ENCODE results near the gene DISC1.
"Not testable (repeated sequence)": the region's sequence is repeated elsewhere in the genome, so short reads cannot be mapped to it uniquely, and the experiment has no call there.

Gene DISC1

GRCh38 chr1:231643071-231643934 lies 16.7 kb downstream of the DISC1 start:
- TF ChIP-seq, protein P1, sequence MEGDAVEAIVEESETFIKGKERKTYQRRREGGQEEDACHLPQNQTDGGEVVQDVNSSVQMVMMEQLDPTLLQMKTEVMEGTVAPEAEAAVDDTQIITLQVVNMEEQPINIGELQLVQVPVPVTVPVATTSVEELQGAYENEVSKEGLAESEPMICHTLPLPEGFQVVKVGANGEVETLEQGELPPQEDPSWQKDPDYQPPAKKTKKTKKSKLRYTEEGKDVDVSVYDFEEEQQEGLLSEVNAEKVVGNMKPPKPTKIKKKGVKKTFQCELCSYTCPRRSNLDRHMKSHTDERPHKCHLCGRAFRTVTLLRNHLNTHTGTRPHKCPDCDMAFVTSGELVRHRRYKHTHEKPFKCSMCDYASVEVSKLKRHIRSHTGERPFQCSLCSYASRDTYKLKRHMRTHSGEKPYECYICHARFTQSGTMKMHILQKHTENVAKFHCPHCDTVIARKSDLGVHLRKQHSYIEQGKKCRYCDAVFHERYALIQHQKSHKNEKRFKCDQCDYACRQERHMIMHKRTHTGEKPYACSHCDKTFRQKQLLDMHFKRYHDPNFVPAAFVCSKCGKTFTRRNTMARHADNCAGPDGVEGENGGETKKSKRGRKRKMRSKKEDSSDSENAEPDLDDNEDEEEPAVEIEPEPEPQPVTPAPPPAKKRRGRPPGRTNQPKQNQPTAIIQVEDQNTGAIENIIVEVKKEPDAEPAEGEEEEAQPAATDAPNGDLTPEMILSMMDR (IDR thresholded peaks at IDR 0.05; ENCODE audit: low read depth, low read length): no peak
- no peak for DNase-seq (ENCODE audit: low read depth in 2 of 2)
- H3K4me3 ChIP-seq (replicated peaks in 1 of 2; ENCODE audit: low read depth in 2 of 2, low read length in 2 of 2): no peak overlapping the region

DNA sequence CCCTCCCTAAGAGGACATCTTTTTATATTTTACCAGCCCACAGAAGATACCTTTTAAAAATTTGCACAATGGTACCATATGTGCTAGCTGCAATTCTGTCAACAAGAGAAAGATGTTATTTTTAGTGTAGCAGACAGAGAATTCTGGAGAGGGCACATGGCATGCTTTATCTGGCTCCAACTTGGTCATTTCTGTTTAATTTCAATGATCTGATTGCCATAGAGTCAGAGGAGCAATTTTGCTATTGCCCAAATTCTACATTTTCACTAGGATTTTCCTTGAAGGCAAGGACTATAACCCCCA lies 17.3 kb downstream of the DISC1 start:
- no peak overlapping the region for H3K4me3 ChIP-seq (replicated peaks in 1 of 2; ENCODE audit: low read depth in 2 of 2, low read length in 2 of 2)

GRCh38 chr1:231645634-231646033 lies 19.0 kb downstream of the DISC1 start:
- not testable (repeated sequence) for DNase-seq (ENCODE audit: low read depth in 2 of 2); H3K4me3 ChIP-seq (replicated peaks in 1 of 2; ENCODE audit: low read depth in 2 of 2, low read length in 2 of 2)

More for the DNA sequence above, 17.3 kb downstream of the DISC1 start:
- TF ChIP-seq, protein P1 (IDR thresholded peaks at IDR 0.05; ENCODE audit: low read depth, low read length): no peak
- DNase-seq (ENCODE audit: low read depth in 2 of 2): no peak

- not testable (repeated sequence) for DNase-seq (ENCODE audit: low read depth in 2 of 2); H3K4me3 ChIP-seq (replicated peaks in 1 of 2; ENCODE audit: low read depth in 2 of 2, low read length in 2 of 2)
These were observed 19.6 kb downstream of the DISC1 start for GRCh38 chr1:231646165-231646564.

- not testable (repeated sequence) for H3K4me3 ChIP-seq (replicated peaks in 1 of 2; ENCODE audit: low read depth in 2 of 2, low read length in 2 of 2); DNase-seq (ENCODE audit: low read depth in 2 of 2)
These were observed 25.2 kb downstream of the DISC1 start for GRCh38 chr1:231651621-231652260.

DNA sequence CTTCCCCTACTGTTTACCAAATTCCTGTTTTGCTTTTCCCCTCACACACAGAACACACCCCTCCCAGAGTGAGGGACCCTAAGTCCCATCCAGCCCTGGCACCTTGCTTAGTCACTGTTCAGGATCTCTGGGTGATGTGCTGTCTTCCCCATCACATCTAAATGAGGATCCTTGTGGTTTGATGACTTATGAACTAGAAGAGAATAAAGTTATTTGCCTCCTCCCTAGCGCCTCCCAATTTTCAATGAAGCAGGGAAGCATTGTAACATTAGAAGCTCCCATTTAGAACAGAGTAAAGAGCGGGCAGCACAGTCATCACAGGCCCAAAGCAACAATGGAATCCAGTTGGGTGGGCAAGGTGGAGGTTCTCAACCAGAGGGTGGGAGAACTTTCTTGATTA lies 27.0 kb downstream of the DISC1 start:
- H3K4me3 ChIP-seq (replicated peaks in 1 of 2; ENCODE audit: low read depth in 2 of 2, low read length in 2 of 2): no peak overlapping the region
- no peak for DNase-seq (ENCODE audit: low read depth in 2 of 2)
- TF ChIP-seq, protein P1 (IDR thresholded peaks at IDR 0.05; ENCODE audit: low read depth, low read length): no peak

- no peak for DNase-seq (ENCODE audit: low read depth in 2 of 2)
- TF ChIP-seq, protein P1 (IDR thresholded peaks at IDR 0.05; ENCODE audit: low read depth, low read length): no peak
- no peak overlapping the region for H3K4me3 ChIP-seq (replicated peaks in 1 of 2; ENCODE audit: low read depth in 2 of 2, low read length in 2 of 2)
These were observed 30.2 kb downstream of the DISC1 start for GRCh38 chr1:231656741-231657140.

GRCh38 chr1:231658223-231658622 lies 31.6 kb downstream of the DISC1 start:
- H3K4me3 ChIP-seq (replicated peaks in 1 of 2; ENCODE audit: low read depth in 2 of 2, low read length in 2 of 2); DNase-seq (ENCODE audit: low read depth in 2 of 2): not testable (repeated sequence)

DNA sequence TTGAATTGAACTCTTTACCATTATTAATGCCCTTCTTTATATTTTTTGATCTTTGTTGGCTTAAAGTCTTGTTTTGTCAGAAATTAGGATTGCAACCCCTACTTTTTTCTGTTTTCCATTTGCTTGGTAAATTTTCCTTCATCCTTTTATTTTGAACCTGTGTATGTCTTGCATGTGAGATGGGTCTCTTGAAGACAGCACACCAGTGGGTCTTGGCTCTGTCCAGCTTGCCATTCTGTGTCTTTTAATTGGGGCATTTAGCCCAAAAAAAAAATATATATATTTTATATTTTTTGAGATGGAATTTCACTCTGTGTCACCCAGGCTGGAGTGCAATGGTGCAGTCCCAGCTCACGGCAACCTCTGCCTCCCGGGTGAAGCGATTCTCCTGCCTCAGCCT lies 33.6 kb downstream of the DISC1 start:
- no peak overlapping the region for H3K4me3 ChIP-seq (replicated peaks in 1 of 2; ENCODE audit: low read depth in 2 of 2, low read length in 2 of 2)
- TF ChIP-seq, protein P1 (IDR thresholded peaks at IDR 0.05; ENCODE audit: low read depth, low read length): no peak
- no peak for DNase-seq (ENCODE audit: low read depth in 2 of 2)

Measured in cardiac fibroblast (primary cell).